HFFc6 (cell line): ENCODE measurements around the gene CD247. TPM values are rescaled to one million over a fixed set of nuclear protein-coding genes. Genes with fewer than 3 reads are reported as not detected.

ENCODE experiments used
- DNase-seq: peaks from one replicate; pipeline ENCODE4 v3.0.0-alpha.2; 2018
- H3K27ac Mint-ChIP-seq: 2 replicates; pipeline ENCODE4 v1.8.0; 2020; ENCODE audit warnings: mild to moderate bottlenecking, mixed read lengths
- H3K27me3 Mint-ChIP-seq: 2 replicates; pipeline ENCODE4 v1.8.0; 2021; ENCODE audit warnings: mild to moderate bottlenecking, moderate library complexity, mixed read lengths; ENCODE audit not compliant: insufficient read depth
- H3K36me3 Mint-ChIP-seq: 2 replicates; pipeline ENCODE4 v1.8.0; 2021; ENCODE audit warnings: low read depth, mixed read lengths
- H3K4me1 Mint-ChIP-seq: 2 replicates; pipeline ENCODE4 v1.8.0; 2020; ENCODE audit warnings: low read depth, mixed read lengths
- H3K4me3 Mint-ChIP-seq: 2 replicates; pipeline ENCODE4 v1.8.0; 2020; ENCODE audit warnings: mild to moderate bottlenecking, moderate library complexity, mixed read lengths
- H3K9me3 Mint-ChIP-seq: 2 replicates; pipeline ENCODE4 v1.8.0; 2020; ENCODE audit warnings: mild to moderate bottlenecking, mixed read lengths
- CTCF ChIP-seq: fragments of 200-600 bp; sonication (generic); IDR thresholded peaks from 2 replicates; pipeline ENCODE4 v1.5.0; 2021; ENCODE audit warnings: antibody characterized with exemption, mild to moderate bottlenecking
- total RNA-seq, 6 experiments: library from RNA; stranded (reverse); fragmentation: NEBNext Ultra II Directional; extraction: Animal tissue kit (Norgen Biotek cat#: 25700); gene quantifications; 2 replicates in 1 of 6; 3 replicates in 5 of 6; pipeline ENCODE4 v1.2.3, GENCODE V29; 2021

The CD247 gene
- total RNA-seq, 6 experiments from 2014 or later, result not detected

- H3K36me3 Mint-ChIP-seq, result no peaks in the 10 kb centered on the region
- TF ChIP-seq CTCF, result no peak
- no peak overlapping the region for H3K4me3 Mint-ChIP-seq
- DNase-seq, result no peak
- H3K27me3 Mint-ChIP-seq, result peaks cover 35% of the 10 kb centered on the region
- H3K27ac Mint-ChIP-seq, result no peak overlapping the region
- H3K9me3 Mint-ChIP-seq, result no peaks in the 10 kb centered on the region
- no peaks in the 10 kb centered on the region for H3K4me1 Mint-ChIP-seq
Observed at GRCh38 chr1:167489571-167490340, 28.6 kb downstream of the CD247 start.

DNA sequence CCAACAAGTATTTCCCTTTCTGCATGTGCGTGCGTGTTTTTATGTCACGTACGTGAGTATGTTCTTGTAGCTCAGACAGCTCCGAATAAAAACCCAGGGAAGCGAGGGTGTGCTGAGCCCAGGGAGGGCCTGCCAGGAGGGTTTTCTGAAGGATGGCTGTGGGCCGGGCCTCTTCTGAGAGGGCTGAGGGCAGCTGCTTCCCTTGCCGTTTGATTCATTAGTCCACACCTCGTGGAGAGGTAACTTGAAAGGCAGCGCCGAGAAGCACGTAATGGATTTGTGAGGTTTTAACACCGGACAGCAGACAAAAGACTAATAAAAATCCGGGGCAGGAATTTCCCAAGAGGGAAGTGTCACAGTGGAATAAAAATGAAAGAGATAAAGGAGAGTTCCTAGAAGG lies 29.5 kb downstream of the CD247 start:
- H3K4me1 Mint-ChIP-seq, result no peaks in the 10 kb centered on the region
- H3K27me3 Mint-ChIP-seq, result peaks cover 31% of the 10 kb centered on the region
- no peak for TF ChIP-seq CTCF
- no peak overlapping the region for H3K27ac Mint-ChIP-seq
- no peak for DNase-seq
- no peak overlapping the region for H3K4me3 Mint-ChIP-seq
- H3K36me3 Mint-ChIP-seq, result no peaks in the 10 kb centered on the region
- no peaks in the 10 kb centered on the region for H3K9me3 Mint-ChIP-seq

DNA sequence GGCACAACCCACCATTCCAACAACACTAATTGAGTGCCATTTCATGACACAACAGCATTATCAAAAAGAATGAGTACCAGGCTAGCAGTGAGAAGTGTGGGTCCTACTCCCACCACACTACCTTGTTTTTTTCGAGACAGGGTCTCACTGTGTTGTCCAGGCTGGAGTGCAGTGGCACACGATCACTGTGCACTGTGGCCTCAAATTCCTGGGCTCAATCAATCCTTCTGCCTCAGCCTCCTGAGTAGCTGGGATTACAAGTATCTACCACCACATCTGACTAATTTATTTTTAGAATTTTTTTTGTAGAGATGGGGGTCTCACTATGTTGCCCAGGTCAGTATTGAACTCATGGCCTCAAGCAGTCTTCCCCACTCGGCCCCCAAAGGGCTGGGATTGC lies 30.7 kb downstream of the CD247 start:
- H3K9me3 Mint-ChIP-seq, result no peaks in the 10 kb centered on the region
- no peak overlapping the region for H3K27ac Mint-ChIP-seq
- TF ChIP-seq CTCF, result no peak
- no peaks in the 10 kb centered on the region for H3K36me3 Mint-ChIP-seq
- H3K4me3 Mint-ChIP-seq, result no peak overlapping the region
- no peaks in the 10 kb centered on the region for H3K4me1 Mint-ChIP-seq
- H3K27me3 Mint-ChIP-seq, result peaks cover 29% of the 10 kb centered on the region
- no peak for DNase-seq

- H3K27me3 Mint-ChIP-seq, result peaks cover 31% of the 10 kb centered on the region
Observed at GRCh38 chr1:167486090-167486824, 32.1 kb downstream of the CD247 start.

More at GRCh38 chr1:167486090-167486824, 32.1 kb downstream of the CD247 start:
- Mint-ChIP-seq H3K4me1 (no peaks in the 10 kb centered on the region), H3K36me3 (no peaks in the 10 kb centered on the region), H3K4me3 (no peak overlapping the region), H3K9me3 (no peaks in the 10 kb centered on the region), H3K27ac (no peak overlapping the region)
- no peak for DNase-seq
- TF ChIP-seq CTCF, result no peak
